ENCODE results near the gene ADAMTS15. TPM values are rescaled to one million over a fixed set of nuclear protein-coding genes. Genes with fewer than 3 reads are reported as not detected.

The ADAMTS15 gene
- total RNA-seq, 1 donor: 4.3 TPM

DNA sequence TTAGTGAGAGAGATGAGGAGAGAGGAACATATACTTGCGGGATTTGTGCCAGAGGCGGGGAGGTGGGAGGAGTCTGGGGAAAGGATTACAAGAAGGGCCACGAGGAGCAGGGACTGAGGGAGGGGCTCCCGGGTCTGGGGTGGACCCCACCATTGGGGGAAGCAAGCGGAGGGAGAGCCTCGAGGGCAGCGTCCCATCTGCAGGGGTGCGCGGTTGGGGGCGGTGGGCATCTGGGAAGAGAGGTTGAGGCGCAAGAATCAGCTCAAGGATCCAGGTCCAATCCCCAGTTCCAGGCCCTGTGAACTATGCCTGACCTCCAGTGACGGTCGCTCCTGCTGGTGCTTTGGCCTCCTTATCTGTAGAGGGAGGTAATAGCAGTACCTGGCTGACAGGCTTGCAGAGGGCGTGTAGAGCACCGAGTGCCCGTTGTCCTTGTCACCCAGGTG is 38.0 kb downstream of the ADAMTS15 start:
- no peaks in the 10 kb centered on the region for H4K20me1 ChIP-seq (ENCODE audit: insufficient read depth, low read length)
- no peaks in the 10 kb centered on the region for H3K36me3 ChIP-seq (ENCODE audit: insufficient read depth, low read length)
- DNase-seq (ENCODE audit: insufficient read length, low spot score, missing footprints): no peak
- H3K27me3 ChIP-seq (ENCODE audit: insufficient read depth, low read length): no peaks in the 10 kb centered on the region
- no peak overlapping the region for H3K4me2 ChIP-seq (ENCODE audit: insufficient read depth, low read length)
- no peaks in the 10 kb centered on the region for H3K9me3 ChIP-seq (ENCODE audit: low read depth, low read length)
- H3K4me3 ChIP-seq (ENCODE audit: insufficient read depth, low read length): no peak overlapping the region
- no peak overlapping the region for H3K27ac ChIP-seq (ENCODE audit: low read depth, low read length)
- H3K79me2 ChIP-seq (ENCODE audit: insufficient read depth, low read length): no peaks in the 10 kb centered on the region
- TF ChIP-seq, protein P1, sequence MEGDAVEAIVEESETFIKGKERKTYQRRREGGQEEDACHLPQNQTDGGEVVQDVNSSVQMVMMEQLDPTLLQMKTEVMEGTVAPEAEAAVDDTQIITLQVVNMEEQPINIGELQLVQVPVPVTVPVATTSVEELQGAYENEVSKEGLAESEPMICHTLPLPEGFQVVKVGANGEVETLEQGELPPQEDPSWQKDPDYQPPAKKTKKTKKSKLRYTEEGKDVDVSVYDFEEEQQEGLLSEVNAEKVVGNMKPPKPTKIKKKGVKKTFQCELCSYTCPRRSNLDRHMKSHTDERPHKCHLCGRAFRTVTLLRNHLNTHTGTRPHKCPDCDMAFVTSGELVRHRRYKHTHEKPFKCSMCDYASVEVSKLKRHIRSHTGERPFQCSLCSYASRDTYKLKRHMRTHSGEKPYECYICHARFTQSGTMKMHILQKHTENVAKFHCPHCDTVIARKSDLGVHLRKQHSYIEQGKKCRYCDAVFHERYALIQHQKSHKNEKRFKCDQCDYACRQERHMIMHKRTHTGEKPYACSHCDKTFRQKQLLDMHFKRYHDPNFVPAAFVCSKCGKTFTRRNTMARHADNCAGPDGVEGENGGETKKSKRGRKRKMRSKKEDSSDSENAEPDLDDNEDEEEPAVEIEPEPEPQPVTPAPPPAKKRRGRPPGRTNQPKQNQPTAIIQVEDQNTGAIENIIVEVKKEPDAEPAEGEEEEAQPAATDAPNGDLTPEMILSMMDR (IDR thresholded peaks at IDR 0.05; ENCODE audit: extremely low read depth, low read depth, low read length): no peak
- no peak overlapping the region for H2AFZ ChIP-seq (ENCODE audit: low read length)
- no peaks in the 10 kb centered on the region for H3K4me1 ChIP-seq (ENCODE audit: insufficient read depth, low read length)

DNA sequence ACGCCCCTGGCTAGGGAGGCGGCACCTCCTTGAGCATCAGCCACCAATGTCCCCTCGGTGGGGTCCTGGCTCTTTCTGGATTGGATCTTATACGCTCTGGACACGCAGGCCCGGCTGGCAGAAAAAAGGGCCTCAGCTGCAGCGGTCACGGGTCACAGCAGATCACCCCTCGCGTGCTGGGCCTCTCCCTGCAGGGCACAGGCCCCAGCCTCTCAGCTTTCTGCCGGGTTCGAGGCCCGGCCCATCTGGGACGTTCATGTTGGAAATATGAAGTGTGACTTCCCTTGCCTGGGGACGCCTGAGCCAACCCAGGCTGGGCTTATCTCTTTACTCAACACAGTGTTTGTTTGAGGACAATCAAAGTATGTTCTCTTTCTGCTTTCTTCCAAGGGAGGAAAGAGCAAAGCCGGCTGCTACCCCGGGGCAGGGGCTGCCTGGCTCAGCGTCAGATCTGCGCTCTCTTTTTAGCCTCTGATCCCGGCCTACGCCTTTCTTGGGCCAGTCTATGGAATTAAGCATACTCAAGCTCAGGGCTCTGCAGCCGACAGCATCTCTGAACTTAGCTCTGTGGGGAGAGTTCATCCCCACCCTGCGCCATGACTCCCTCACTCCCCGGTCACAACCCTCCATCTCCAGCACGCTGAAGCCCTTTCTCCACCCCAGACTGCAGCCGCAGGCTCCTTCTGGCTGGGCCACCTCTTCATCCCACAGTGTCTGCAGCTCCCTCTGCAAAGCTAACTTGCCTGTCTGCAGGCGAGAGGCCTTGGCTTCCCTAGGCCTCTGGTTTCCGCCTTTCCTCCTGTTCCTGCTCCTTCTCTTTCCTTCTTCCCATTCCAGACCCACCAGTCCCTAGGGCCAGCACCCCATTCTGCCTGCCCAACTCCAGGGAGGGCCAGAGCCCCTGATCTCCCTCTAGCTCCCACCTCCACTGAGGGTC is 38.8 kb downstream of the ADAMTS15 start:
- Histone ChIP-seq H3K9me3 (ENCODE audit: low read depth, low read length) (no peaks in the 10 kb centered on the region), H3K4me2 (ENCODE audit: insufficient read depth, low read length) (no peak overlapping the region), H3K4me3 (ENCODE audit: insufficient read depth, low read length) (no peak overlapping the region), H3K4me1 (ENCODE audit: insufficient read depth, low read length) (no peaks in the 10 kb centered on the region), H3K27me3 (ENCODE audit: insufficient read depth, low read length) (no peaks in the 10 kb centered on the region), H3K27ac (ENCODE audit: low read depth, low read length) (no peak overlapping the region), H3K79me2 (ENCODE audit: insufficient read depth, low read length) (no peaks in the 10 kb centered on the region), H4K20me1 (ENCODE audit: insufficient read depth, low read length) (no peaks in the 10 kb centered on the region), H2AFZ (ENCODE audit: low read length) (no peak overlapping the region), H3K36me3 (ENCODE audit: insufficient read depth, low read length) (no peaks in the 10 kb centered on the region)
- DNase-seq (ENCODE audit: insufficient read length, low spot score, missing footprints): no peak
- TF ChIP-seq, protein P1 (IDR thresholded peaks at IDR 0.05; ENCODE audit: extremely low read depth, low read depth, low read length): no peak

DNA sequence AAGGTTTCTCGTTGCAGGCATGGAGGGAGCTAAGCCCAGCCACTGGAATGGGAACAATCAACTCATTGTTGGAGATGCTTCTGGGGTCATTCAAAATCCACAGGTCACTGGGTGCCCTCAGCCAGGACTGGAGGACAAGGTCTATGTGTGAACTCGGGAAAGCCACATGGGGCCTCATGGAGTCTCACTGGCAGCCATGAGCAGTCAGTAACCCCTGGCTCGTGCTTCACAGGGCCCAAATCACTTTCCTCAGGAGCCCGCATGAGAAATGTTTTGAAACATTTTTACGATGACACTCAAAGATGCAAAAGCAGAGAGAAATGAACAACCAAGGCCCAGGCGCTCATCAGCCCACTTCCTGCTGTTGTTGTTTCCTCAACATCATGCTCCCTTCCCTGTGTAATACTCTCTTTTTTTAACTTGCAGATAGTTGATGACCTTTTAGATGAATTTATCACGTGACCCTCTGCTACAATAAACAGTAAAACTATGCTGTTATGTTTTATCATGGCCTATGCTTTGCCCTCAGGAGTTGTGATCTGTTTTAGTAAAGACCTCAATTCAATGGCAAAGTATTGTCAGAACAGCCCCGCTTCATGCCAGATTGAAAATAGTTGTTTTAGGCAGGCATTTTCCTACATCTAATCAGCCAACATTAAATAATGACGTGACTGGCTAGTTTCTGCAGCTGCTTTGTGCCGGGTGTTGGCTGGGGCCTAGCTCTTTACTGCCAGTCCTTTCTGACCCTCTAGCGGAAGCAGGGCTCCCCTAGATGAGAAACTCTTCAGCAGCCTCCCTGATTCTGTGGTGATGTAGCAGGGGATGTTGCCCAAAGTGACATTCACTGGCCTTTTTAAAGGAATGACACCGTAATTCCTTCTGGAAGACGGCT is 39.7 kb downstream of the ADAMTS15 start:
- Histone ChIP-seq H3K4me1 (ENCODE audit: insufficient read depth, low read length) (no peaks in the 10 kb centered on the region), H3K9me3 (ENCODE audit: low read depth, low read length) (no peaks in the 10 kb centered on the region), H3K27me3 (ENCODE audit: insufficient read depth, low read length) (no peaks in the 10 kb centered on the region), H3K4me3 (ENCODE audit: insufficient read depth, low read length) (no peak overlapping the region), H2AFZ (ENCODE audit: low read length) (no peak overlapping the region), H3K27ac (ENCODE audit: low read depth, low read length) (no peak overlapping the region), H3K36me3 (ENCODE audit: insufficient read depth, low read length) (no peaks in the 10 kb centered on the region), H4K20me1 (ENCODE audit: insufficient read depth, low read length) (no peaks in the 10 kb centered on the region), H3K4me2 (ENCODE audit: insufficient read depth, low read length) (no peak overlapping the region), H3K79me2 (ENCODE audit: insufficient read depth, low read length) (no peaks in the 10 kb centered on the region)
- DNase-seq (ENCODE audit: insufficient read length, low spot score, missing footprints): no peak
- TF ChIP-seq, protein P1 (IDR thresholded peaks at IDR 0.05; ENCODE audit: extremely low read depth, low read depth, low read length): no peak

All from osteoblast (primary cell).